CD1c-positive myeloid dendritic cell (primary cell): ENCODE results near the gene GSTK1.
"Not testable (repeated sequence)": the region's sequence is repeated elsewhere in the genome, so short reads cannot be mapped to it uniquely, and the experiment has no call there.

Experiments
- DNase-seq: peaks from one replicate; pipeline ENCODE4 v3.0.0-alpha.2; 2016; ENCODE audit errors: extremely low spot score

GSTK1 gene

DNA sequence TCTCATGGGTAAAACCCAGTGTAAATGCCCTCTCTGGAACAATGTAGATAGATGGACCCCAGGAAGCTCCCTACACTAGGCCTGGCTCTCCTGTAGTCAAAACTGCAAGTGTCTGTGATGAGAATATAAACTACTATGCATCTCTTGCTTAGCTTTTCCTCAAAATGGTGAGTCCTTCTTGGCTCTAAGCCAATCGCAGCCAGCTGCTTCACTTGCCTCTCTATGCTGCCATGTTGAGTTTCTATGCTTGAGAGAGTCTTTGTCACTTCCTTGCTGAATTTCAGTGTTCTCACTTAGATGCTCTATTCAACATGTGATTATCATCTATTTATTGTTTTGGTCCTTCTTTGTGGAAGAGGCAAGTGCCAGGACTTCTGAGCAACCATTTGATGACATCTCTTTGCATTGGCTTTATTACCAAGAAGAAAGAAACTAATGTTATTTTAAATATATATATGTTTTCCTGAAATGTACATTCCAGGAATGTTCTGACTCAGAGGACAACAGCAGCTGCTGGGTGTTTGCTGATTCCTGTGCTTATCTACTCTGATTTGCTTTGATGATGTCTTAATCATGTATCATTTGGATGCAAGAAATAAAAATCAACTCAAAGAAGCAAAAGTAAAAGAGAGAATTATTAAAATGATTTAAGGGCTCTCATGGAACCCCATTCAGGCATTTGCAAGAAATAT is 24.8 kb upstream of the GSTK1 start:
- no peak for DNase-seq

- peak; percentile 93 for DNase-seq
Measured at GRCh38 chr7:143239813-143240212, 23.4 kb upstream of the GSTK1 start.

DNA sequence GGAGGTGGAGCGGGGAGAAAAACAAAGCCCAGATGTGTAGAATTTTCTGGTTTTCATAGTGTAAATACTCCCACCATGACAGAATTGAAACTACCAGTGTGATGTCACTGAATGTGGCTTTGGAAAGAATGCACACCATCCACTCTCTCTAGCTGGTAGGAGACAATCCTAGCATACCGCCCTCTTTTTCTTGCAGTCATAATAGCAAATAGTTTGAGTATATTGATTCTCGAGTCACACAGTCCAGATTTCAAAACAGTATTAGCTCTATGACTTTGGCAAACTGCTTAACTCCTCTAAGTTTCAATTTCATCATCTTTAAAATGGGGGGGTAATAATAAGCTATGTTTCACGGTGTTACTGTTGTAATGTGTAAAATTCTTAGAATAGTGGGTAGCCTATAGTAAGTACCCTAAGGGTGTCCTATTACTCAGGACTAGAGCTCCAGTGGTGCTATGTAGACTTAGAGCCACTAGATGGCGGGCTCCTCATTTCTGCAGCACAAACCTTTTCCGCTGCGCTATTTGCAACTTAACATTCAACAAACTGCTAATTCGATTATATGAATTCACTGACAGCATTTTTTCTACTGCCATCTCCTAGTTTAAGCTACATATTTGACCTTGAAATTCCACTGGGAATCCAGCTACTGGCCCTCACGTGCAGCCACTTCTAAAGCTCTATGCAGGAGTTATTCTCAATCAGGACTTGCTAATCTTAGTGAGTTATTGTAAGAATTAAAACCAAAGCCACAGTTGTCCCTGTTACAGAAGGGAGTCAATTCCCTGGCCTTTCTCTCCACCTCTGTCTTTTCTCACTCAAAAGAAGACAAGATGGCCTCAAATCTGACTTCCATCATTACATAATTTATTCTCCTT is 22.7 kb upstream of the GSTK1 start:
- DNase-seq: peak; percentile 82

- peak; percentile 66 for DNase-seq
Measured at GRCh38 chr7:143242306-143242705, 20.9 kb upstream of the GSTK1 start.

DNA sequence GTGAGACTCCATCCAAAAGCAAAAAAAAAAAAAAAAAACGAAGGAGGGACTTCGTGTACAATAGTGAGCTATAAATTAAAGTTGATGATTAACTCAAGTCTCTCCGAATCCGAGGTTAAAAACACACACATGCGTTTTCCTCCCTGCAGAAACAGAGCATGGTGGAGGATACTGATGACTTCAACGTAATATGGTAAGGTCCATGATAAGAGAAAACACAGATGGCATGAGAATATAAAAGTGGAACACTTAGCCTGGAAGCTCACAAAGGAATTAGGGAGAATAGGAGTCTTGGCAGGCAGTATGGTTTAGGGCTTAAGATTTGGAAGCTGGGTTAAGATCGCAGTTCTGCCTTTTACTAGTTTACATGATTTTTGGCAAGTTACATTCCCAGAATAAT is 20.1 kb upstream of the GSTK1 start:
- DNase-seq: no peak

DNA sequence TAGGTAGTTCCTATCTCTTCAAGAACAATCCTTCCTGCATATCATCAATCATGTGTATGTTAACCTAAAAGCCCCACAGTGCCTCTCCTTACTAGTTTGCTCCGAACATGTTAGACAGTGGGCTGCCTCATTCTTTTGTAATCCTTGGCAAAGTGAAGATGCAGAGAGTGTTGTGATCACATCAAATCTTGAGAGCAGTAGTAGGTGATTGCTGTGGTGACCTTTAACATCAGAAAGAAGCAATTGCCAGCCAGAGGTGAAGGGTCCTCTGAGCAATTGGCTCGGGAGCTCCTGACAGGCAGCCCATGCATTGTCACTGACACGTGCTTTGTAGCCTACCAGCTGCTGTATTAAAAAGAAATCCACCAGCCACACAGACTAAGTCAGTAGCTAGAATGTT is 19.6 kb upstream of the GSTK1 start:
- DNase-seq: no peak

GRCh38 chr7:143244321-143244720 is 18.9 kb upstream of the GSTK1 start:
- no peak for DNase-seq

DNA sequence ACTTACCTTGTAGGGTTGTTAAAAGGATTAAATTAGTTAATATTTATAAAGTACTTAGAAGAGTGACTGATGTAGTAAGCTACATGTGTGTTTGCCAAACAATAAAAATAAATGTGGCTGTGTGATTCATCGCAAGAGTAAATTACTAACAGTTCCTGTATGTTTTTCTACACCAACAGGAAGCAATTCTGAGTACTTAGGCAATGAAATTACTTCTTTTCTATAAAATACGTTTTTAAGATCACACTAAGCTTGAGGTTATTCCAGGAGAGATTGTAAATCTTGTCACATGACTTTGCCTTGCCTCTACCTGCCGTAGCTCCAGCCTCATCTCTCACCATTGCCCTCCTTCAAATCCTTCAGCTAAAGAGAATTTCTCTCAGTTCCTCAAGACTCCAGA is 18.1 kb upstream of the GSTK1 start:
- peak; percentile 75 for DNase-seq

DNA sequence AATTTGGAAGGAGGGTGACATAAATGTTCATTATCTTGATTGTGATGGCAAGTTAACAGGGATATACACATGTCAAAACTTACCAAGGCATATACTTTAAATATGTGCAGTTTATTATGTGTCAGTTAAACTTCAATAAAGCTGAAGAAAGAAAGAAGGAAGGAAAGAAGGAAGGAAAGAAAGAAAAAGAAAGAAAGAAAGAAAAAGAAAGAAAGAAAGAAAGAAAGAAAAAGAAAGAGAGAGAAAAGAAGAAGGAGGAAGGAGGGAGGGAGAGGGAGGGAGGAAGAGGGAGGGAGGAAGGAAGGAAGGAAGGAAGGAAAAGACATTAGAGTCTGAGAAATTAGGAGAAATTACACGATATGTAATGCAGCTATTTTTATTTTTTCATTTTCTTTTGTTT is 15.9 kb upstream of the GSTK1 start:
- no peak for DNase-seq

DNA sequence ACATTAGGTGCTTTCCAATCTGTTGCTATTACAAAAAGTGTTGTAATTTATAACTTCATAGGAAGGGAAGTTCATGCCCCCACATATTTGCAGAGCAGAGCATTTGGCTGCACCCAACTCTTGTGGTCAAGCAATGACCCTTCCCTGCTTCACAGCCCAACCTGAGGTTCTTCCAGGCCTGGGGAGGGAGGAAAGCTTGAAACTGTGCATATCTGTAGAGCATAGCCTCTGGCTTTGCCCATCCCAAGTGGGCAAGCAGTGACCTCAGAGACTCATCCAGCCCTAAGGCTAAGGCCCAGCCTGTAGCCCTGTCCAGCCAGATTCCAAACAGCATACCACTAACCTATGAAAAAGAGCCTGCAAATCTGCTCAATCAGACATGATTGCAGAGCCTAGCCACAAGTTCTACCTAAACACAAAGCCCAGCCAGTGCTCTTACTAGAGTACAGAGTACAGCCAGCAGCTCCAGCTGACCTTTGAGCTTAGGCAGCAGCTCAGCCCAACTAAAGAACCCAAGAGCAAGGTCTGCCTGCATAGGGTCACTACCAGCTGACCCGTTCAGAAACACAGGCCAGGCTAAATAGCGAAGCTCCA is 14.4 kb upstream of the GSTK1 start:
- DNase-seq: peak; percentile 75

GRCh38 chr7:143250199-143250598 is 13.0 kb upstream of the GSTK1 start:
- DNase-seq: no peak

GRCh38 chr7:143250822-143251221 is 12.4 kb upstream of the GSTK1 start:
- DNase-seq: peak; percentile 19

DNA sequence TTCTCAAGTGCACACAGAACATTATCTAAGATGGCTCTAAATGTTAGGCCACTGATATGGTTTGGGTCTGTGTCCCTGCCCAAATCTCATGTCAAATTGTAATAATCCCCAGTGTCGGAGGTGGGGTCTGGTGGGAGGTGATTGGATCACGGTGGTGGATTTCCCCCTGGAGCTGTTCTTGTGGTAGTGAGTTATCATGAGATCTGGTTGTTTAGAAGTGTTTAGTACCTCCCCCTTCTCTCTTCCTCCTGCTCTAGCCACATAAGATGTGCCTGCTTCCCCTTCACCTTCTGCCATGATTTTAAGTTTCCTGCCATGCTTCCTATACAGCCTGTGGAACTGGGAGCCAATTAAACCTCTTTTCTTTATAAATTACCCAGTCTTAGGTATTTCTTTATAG is 11.2 kb upstream of the GSTK1 start:
- DNase-seq: peak; percentile 33

GRCh38 chr7:143255564-143255963 is 7.7 kb upstream of the GSTK1 start:
- DNase-seq: no peak

DNA sequence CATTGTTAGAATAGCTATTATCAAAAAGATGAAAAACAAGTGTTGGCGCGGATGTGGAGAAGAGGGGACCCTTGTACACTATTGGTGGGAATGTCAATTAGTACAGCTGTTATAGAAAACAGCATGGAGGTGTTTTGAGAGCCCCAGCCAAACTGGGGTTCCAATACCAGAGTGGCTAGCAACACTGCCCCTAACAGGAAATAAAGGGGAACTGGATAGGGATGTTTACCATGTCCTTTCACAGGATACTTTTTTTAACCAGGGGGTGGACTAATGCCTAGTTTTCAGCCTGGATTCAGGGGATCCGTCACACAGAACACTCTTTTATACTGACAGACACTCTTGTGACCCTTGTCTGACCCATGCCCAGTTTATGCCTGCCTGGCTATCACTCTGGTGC is 6.9 kb upstream of the GSTK1 start:
- no peak for DNase-seq

DNA sequence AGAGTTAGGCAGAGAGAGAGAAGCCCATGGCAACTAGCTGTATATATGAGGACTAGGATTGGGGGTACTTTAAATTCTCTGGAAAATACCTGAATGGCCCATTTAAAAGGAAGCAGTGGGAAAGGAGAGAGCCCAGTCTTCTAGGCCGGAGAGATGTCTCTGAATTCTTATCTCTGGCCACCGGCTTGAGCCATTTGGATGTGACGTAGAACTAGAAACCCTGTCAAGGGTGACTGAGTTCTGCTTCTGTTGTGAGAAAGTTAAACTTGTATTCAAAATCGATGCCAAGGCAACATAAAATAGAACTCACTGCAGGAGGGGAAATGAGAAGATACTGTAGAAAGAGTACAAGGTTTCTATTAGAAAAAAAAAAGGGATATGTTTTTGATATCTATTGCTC is 6.3 kb upstream of the GSTK1 start:
- no peak for DNase-seq

GRCh38 chr7:143257501-143257900 is 5.7 kb upstream of the GSTK1 start:
- DNase-seq: no peak

DNA sequence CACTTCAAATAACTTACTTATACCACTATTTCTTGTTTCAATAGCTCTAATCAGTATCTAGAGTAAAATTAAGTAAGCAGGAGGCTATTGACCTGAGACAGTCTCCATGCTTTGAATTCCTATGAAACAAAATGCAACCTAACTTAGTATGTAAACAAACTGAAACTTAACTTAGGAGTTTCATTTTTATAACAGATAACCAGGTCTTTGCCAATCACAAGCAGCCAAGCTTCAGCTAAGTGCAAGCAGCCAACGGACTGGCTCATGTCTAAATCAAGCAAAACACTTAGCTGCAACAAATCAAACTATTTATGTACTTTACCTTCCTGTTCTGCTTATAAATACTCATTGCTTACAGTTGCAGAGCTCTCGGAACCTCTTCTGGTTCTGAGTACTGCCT is 4.4 kb upstream of the GSTK1 start:
- DNase-seq: no peak

DNA sequence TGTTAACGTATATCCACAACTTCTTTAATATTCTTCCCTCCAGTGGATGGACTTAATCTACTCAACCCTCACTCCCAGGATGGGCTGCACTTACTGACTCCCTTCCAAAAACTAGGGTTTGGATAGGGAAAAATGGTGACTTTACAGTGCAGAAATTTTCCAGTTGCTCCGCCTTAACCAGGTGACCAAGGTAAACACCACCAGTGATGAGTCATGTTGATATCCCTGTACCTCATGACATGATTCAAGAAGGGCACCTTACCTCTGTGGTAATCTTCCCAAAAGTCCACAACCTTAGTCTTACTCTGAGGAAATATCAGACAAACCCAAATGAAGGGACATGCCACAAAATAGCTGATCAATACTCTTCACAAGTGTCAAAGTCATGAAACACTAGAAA is 3.5 kb upstream of the GSTK1 start:
- DNase-seq: no peak

DNA sequence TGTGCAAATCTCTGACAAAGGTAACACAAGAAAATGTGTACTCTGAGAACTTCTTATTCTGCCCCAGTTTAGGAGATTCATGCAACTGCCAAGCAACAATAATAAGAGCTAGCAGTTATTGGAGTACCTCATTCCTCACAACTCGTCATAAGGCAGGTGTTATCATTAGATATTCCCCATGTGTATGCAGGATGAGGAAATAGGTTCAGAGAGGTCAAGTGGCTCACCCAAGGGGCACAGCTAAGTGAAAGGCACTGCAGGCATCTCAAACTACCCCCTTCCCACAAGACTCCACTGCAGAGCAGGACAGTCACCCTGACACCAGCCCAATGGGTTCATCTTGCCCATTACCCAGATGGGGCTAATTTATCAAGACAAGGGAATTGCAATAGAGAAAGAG is 1.3 kb upstream of the GSTK1 start:
- DNase-seq: no peak

DNA sequence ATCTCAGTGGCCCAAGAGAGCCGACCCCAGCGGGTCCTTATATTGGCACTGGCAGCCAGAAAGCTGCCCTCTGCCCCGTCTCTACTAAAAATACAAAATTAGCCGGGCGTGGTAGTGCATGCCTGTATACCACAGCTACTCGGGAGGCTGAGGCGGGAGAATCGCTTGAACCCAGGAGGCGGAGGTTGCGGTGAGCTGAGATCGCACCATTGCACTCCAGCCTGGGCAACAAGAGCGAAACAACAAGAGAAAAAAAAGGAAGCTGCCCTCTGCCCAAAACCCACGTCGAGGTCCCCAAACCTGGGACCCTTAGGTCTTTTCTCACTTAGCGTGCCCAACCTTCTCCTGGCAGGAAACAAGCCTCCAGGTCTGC is 941 bp downstream of the GSTK1 start:
- not testable (repeated sequence) for DNase-seq

DNA sequence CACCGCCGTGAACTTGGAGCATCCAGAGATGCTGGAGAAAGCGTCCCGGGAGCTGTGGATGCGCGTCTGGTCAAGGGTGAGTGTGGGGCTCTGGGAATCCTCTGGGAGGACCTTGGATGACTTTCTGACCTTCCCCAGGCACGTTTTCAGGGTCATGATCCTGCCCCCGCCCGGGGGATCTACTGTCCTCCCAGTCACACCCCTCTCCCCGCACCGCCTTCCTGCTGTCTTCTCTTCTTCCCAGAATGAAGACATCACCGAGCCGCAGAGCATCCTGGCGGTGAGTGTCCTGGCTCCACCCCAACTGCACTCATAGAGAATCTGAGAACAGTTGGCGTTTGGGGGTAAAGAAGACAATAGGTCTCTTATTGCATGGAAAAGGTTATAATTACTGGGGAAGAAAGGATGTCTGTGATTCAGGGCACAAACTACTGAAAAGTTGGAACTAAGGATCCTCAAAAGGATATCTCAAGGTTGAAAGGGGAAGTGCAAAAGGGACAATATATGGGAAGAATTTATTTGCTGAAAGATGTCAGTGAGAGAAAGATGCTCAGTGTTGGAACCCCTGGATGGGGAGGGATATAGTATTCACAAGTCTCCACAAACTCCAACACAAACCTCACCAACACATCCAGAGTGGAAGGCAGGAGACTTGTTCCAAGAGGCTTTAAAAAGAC is 1.9 kb downstream of the GSTK1 start:
- no peak for DNase-seq
